Erythroblast (primary cell): ENCODE results near the gene BFSP1.

ENCODE experiments used
- GATA1 ChIP-seq: IDR thresholded peaks from 2 replicates; pipeline ENCODE4 v1.6.1; 2011; ENCODE audit warnings: low read depth, mild to moderate bottlenecking, control low read depth, low read length, moderate library complexity
- POLR2A ChIP-seq: IDR thresholded peaks from 2 replicates; pipeline ENCODE4 v1.6.1; 2011; ENCODE audit warnings: mild to moderate bottlenecking, low read length

GRCh38 chr20:17560344-17561074, 29.3 kb upstream of the BFSP1 start:
- TF ChIP-seq POLR2A (no peak), GATA1 (no peak)
